GM10266 (cell line): ENCODE results near the gene OOEP.

Source experiments
- DNase-seq: peaks from one replicate; pipeline ENCODE4 v3.0.0; 2012; ENCODE audit errors: extremely low spot score
- TF ChIP-seq, protein P1 (sequence below): IDR thresholded peaks from 2 replicates; pipeline ENCODE4 v1.5.1; 2012; ENCODE audit warnings: mild to moderate bottlenecking, low read depth; ENCODE audit not compliant: control insufficient read depth, insufficient read depth; ENCODE audit errors: missing control alignments

OOEP gene

GRCh38 chr6:73369563-73369962 lies at the start of gene OOEP:
OOEP (minus strand) TSS chr6:73369897; CDS start chr6:73369792, 105 bp downstream.
- peak; percentile 1 for DNase-seq
- TF ChIP-seq, protein P1, sequence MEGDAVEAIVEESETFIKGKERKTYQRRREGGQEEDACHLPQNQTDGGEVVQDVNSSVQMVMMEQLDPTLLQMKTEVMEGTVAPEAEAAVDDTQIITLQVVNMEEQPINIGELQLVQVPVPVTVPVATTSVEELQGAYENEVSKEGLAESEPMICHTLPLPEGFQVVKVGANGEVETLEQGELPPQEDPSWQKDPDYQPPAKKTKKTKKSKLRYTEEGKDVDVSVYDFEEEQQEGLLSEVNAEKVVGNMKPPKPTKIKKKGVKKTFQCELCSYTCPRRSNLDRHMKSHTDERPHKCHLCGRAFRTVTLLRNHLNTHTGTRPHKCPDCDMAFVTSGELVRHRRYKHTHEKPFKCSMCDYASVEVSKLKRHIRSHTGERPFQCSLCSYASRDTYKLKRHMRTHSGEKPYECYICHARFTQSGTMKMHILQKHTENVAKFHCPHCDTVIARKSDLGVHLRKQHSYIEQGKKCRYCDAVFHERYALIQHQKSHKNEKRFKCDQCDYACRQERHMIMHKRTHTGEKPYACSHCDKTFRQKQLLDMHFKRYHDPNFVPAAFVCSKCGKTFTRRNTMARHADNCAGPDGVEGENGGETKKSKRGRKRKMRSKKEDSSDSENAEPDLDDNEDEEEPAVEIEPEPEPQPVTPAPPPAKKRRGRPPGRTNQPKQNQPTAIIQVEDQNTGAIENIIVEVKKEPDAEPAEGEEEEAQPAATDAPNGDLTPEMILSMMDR: no peak

DNA sequence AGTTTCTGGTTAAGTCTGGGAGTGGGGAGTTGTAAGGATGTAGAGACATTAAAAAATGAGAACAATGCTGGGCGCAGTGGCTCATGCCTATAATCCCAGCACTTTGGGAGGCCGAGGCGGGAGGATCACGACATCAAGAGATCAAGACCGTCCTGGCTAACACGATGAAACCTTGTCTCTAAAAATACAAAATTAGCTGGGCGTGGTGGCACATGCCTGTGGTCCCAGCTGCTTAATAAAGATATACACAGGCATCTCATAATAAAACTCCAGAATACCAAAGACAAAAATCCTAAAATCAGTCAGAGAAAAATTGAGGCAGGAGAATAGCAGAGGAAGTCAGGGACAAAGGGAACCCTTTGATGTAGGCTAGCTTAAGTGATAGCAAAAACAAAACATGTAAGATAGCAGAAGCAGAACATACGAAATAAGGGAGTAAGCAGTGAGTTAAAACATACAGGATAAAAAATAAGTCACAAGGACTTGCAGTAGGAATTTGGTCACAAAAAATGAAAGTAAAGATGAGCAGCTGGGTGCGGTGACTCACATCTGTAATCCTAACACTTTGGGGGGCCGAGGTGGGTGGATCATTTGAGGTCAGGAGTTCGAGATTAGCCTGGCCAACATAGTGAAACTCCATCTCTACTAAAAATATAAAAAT lies 48.5 kb upstream of the OOEP start:
- TF ChIP-seq, protein P1: no peak
- DNase-seq: no peak

DNA sequence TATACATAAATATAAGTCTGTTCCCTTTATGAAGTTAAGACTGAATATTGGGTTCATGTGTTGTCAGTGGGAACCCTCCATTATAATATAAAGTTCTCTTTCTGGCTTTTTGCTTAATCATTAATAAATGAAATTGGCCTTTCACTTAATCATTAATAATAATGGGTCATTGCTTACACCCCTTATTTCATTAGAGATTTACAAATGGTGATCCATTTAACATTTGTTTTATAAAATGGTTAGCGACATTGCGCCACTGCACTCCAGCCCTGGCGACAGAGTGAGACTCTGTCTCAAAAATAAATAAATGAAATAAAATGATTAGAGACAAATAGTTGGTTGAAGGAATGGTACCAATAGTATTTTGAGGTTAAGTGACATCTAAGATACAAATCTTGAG lies 43.4 kb upstream of the OOEP start:
- TF ChIP-seq, protein P1: no peak
- no peak for DNase-seq

DNA sequence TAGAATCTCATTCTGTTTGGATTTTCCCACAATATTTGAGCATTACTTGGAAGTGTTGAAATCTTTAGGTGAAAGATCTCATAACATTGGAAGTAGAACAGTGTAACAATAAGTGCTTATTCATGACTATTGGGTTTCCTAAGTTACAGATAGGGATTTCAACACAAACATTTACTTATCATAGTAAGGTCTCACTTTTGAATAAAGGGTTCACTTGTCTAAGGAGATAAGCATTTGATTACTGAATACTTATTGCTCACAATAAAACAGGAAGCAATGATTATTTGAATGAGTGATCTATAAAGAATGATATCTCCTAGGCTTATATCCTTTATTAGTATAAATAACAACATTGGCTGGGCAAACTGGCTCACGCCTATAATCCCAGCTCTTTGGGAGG lies 39.7 kb upstream of the OOEP start:
- TF ChIP-seq, protein P1: no peak
- no peak for DNase-seq

DNA sequence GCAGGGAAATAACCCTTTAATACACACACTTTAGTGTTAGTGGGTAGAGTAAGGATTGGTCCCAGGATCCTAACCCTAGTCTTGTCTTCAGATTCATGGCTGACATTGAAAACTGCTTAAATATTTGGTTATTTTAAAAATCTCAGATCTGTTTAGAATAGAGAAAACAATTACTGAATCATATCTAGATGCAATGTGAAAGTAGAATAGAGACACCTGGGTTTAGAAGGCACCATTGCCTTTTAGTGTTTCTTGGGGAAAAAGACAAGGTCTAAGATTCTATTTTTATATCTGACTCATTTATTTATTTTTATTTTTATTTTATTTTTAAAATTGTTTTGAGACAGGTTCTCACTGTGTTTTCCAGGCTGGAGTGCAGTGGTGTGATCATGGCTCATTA lies 31.0 kb upstream of the OOEP start:
- TF ChIP-seq, protein P1: no peak
- DNase-seq: no peak

GRCh38 chr6:73395875-73396274 lies 26.2 kb upstream of the OOEP start:
- TF ChIP-seq, protein P1: no peak
- DNase-seq: no peak

GRCh38 chr6:73394577-73395354 lies 25.1 kb upstream of the OOEP start, which contains the start of gene DDX43:
DDX43 (plus strand) TSS chr6:73394828; CDS start chr6:73394906, 78 bp downstream.
- TF ChIP-seq, protein P1: no peak
- DNase-seq: peak; percentile 55
